Midbrain (tissue), 1 donor: ENCODE measurements around the gene GAP43.

Experiments used
- DNase-seq: peaks from one replicate; lab custom pipeline; 2025; lab: John Stamatoyannopoulos, UW

Gene GAP43, protein sequence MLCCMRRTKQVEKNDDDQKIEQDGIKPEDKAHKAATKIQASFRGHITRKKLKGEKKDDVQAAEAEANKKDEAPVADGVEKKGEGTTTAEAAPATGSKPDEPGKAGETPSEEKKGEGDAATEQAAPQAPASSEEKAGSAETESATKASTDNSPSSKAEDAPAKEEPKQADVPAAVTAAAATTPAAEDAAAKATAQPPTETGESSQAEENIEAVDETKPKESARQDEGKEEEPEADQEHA

DNA sequence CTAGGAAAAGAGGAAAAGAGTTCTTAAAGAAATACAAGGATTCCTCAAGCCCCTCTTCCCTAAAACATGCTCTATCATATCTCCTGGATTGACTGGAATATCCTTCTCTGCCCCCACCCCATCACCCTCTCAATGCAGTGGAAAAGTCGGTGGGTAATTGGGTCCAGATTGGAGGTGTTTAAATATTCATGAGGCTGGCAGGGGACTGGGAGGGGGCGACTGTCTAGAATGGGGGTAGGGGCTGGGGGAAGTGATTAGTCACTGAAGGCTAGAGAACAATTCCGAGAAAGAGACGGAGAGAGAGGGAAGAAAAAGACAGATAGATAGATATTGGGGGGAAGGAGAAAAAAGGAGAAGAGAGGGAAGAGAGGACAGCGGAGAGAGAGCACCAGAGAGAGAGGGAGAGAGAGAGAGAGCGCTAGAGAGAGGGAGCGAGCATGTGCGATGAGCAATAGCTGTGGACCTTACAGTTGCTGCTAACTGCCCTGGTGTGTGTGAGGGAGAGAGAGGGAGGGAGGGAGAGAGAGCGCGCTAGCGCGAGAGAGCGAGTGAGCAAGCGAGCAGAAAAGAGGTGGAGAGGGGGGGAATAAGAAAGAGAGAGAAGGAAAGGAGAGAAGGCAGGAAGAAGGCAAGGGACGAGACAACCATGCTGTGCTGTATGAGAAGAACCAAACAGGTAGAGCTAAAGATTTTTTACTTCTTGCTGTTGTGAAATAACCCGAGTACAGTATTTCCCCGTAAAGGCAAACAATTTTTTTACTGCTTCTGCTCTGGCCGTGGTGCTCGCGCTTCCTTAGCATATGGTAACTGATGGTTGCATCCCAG lies at the start of gene GAP43:
Gene GAP43, plus strand, starts transcription at position 467 of the 825 bp plus-strand sequence. Its CDS starts 180 bp downstream, at position 647.
- peak; percentile 35 for DNase-seq

DNA sequence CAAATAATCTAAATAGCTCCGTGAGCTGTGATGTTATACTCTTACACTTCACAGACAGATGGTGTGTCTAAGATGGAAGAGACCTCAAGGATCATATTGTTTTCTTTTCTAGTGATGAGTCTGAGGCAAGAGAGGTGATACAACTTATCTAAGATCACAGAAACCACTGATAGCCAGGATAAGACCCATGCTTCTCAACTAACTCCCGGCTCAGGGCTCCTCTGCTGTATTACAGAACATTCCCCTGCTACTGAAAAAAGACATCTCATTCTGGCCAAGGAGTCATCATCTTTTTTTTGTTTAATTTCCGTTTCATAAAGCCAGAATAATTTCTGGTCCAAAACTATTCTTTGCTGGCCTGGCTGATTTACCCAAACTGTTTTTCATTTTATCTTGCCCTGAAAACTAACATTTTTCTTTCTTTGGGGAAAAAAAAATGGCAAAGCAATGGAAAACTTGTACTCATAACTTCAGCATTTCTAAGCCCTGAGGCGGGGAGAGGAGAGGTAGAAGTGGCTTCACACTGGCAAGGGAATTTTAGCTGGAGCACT lies 46.9 kb upstream of the GAP43 start:
- no peak for DNase-seq

DNA sequence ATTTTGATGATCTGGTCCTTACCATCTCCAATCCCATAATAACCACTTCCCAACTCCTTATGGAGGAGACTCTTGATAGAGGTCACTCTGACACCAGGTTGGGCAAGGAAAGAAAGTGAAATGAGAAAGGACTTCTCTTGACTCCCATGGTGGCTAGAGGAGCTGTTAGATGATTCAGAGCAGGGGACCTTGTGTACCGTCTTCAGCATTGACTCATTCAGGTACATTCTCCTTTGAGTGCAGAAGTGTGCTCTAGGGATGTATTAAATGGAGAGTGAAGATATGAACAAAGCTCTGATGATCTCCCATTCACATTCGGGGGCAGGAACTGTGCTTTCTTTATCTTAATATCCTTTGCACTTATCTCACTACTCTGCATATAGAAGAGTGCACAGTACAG lies 46.3 kb upstream of the GAP43 start:
- DNase-seq, result no peak

DNA sequence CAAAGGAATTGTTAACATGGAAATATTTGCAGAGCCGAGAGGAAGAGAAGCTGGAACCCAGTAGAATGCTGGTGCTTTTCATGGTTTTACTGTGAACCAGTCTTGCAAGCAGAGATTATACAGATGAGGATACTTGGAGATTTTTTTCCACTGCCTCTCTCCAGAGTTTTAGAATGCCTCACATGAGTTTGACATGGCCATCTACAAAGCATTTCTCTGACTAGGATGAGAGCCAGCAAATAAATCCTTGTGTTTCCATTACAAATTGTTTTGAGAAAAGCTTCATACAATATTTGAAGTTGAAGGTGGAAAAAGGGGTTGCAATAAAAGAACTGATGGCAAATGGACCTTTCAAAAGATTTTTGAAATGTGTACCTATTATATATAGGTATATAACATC lies 45.0 kb upstream of the GAP43 start:
- DNase-seq, result no peak

DNA sequence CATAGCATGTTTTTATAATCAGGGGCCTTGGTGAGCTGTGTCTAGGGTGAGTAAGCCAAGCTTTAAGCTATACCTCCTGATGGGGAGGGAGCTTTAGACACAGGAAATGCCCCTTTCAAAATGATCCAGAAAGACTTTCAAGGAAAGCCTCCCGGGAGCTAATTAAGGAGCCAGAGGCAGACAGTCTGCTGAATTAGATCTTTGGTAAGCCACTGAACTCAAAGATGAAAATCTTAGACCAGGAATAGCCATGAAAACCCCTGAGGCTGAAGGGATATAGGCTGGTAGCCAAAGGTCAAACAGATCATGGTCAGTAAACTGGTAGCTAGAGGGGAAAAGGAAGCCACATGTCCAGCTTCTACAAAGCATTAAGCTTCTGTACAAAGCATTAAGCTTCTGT lies 42.7 kb upstream of the GAP43 start:
- DNase-seq, result no peak

DNA sequence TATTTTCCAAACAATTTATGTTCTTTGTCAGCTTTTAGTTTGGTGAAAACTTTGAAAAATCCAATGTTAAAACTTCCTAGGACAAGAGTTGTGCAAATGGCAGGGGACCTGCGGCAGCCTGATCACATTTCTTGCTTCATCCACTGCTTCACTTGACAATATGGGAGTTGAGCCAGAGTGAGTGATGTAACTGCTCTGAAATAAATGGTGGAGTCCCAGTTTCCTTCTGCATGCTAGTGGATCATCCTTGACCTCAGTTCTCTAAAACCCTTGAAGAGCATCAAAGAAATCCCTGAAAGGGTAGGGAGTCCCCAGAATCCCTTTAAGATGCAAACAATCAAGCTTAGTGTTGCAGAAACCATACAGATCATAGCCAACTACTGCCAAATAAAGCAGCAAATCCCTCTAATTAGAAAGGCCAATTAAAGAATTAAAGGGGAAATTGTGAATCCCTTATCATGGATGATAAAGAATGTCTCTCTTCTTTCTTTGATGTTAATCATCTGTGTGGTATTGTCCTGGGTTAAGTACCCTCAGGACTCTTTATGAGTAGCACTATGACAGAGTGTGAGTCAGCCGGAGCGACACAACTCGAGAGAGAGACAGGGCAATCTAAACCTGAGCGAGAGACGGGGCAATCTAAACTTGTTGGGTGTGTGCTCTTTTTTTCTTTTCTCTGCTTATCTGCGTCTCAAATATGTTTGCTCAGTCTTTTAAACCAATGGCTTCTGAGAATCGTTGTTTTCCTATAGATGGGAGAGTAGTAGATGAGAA lies 41.8 kb upstream of the GAP43 start:
- DNase-seq, result no peak

DNA sequence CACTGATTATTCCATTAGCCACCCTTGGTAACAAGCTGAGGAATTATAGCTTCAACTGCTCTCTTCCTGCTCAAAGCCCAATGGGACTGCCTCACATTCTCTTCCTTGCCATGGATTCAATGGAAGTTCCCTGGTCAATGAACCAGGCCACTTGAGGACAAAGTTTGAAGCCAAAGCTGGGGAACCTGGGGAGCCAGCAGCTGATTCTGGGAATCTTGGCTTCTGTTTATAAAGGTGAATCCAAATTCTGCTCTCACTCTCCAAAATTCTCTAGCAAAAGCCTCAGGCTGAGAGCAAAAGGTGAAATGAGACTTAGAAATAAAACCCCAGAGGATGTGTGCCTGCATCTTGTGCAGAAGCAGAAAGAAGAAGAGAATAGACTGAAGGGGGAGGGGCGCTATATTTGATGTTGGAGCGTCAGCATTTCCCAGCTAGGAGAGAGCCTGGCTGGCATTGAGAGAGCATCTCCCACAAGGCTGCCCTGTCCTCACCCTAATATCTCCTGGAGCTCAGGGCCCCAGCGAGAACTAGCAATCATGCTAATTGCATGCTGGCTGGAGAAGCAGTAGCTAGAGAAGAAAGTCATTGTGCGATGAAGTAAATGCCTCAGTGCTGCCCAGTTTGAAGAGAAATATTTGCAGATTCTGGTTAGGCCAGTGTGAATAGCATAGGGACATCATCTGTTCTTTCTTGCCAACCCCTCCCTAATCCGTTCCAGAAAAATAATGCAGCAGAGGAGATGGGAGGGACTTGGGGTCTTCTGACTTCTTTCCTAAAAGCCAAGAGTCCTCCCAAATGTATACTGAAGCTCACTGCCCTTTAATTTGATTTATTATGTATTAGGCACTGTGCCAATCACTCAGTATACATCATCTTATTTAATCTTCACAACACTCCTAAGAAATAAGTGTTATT lies 34.9 kb upstream of the GAP43 start:
- DNase-seq, result no peak

DNA sequence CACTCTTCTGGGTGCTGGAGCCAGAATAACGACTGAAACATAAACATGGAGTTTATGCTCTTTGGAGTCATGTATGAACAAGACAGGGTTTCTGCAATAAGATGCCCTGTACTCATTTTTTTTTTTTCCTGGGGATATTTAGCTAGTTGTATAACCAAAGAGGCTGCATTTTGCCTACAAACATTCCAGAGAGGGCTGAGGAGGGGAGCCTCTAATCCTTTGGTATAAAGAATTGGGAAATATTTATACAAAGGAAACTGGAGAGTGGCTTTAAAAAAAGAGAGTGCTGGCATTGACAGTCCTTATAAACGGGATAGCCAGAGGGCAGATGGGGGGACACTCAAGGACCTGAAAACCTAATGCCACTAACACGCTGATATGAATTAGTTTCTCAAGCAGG lies 32.4 kb upstream of the GAP43 start:
- no peak for DNase-seq

DNA sequence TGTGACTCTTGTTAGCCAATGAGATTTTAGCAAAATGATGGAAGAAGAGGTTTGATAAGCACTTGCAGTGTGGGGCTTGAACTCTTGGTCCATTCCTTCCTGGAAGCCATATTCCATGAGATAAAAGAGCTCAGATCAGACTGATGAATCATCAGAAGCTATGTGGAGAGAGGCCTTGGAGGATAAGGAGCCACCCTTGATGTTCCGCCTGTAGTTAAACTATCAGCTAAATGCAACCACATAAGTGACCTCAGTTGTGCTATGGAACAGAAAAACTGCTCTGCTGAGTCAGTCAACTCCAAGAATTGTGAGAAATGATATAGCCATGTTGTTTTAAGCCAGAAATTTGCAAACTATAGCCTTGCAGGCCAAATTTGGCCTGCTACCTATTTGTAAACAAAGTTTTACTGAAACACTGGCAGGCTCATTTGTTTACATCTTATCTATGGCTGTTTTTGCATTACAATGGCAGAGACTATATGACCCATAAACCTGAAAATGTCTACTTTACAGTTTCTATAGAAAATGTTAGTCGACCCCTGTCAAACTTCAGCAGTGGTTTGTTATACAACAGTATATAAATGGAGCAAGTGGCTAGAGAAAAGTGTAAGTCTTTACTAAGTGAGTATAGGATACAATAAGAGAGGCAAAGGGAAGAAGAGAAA lies 27.6 kb upstream of the GAP43 start:
- DNase-seq, result no peak

DNA sequence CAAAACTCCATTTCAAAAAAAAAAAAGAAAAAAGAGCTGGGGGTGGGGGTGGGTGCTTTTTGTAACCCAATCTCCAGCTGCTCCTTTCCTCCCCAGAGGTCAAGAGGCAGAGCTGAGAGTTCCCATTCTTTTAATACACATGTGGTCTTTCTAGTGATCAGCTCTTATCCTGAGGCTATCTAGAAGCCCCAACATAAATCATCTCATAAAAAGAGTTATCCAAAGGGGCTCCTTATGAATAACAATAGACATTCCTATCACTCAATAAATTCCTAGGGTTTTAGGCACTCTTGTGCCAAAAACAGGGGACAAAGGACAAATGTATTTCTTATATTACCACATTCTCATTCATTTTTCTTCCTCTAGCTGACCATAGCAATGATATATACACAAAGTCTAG lies 25.1 kb upstream of the GAP43 start:
- DNase-seq, result no peak

DNA sequence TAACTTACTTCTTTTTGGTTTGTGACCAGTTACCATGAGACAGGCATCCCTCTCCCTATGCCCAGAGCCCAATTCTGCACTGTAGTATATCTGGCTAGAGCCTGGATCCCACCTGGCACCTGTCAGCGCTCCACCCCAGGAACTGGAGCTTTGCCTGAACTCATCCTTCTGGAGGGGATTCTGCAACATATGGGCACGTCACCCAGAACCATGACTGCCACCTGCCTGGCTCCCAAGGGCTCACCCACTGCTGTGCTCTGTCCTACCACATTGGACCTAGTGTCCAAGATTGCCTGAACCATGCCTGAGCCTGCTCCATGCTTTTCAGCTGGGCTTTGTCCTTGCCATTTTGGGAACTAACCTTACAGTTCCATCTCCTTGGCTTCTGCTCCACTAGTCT lies 21.1 kb upstream of the GAP43 start:
- DNase-seq, result no peak

DNA sequence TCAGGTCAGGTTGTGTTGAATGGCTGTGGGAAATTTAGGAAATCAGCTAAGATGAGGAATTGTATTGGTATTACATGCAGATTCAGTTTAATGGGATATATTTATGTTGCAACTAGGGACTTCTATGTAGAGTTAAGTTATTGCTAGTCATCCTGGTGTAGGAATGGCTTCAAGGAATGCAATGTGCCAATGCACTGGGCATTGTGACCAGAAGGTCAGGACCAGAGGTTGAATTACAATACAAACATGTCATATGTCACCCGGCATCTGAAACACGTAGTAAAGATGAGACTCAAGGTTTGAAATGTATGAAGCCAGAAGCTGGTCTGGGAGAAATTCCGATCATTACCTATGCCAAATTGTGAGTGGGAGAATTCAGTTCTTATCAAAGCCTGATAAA lies 11.7 kb upstream of the GAP43 start:
- DNase-seq, result no peak

DNA sequence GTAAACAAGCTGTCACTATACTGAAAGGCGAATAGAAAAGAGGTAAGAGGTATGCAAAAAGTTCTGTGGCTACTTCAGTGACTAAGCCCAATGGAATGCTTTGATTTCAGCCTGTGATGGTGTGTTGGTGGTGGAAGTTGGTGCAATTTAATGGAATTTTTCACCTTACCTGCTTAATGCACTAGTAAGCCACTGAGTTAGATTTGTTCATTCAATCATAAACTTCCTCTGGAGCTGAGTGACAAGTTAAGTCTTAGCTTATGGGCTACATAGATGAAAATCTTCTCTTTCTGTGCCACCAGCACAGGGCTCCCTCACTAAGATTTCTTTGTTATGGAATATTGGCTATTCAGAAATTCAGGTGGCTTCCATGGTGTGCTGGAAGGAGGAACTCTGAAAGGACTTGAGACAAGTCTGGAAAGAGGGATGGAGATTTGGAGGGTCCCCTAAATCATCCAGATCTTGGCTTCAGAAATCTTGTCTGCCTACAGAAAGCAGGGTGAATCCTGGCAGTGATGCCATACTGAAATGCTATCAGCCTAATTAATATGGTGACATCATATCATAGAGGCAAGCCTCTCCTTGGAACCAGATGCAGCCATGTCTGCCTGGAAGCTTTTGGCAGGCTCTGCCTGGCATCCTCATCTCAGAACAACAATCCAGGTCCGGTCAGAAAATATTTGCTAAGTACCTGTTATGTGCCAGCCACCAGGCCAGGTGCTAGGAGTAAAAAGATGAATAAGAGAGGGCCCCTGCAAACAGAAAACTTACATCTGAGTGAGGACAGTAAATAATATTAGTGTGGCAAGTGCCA lies 8.1 kb upstream of the GAP43 start:
- DNase-seq, result no peak

DNA sequence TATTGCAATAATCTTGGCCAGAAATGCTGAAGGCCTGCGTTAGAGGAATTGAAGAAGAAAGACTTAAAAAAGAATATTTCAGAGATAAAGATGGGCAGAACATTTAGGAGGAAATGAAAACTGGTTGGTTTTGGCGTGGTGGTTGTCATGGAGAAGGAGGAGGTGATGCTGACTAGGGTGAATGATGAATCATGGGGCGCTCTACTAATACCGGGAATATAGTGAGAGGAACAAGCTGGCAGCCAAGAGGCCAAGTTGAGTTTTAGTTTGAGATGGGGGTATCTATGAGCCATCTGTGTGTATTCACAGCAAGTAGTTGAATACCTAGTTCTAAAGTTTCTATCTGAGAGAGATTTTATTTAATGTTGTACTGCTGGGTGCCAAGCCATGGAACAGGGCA lies 6.8 kb upstream of the GAP43 start:
- no peak for DNase-seq

DNA sequence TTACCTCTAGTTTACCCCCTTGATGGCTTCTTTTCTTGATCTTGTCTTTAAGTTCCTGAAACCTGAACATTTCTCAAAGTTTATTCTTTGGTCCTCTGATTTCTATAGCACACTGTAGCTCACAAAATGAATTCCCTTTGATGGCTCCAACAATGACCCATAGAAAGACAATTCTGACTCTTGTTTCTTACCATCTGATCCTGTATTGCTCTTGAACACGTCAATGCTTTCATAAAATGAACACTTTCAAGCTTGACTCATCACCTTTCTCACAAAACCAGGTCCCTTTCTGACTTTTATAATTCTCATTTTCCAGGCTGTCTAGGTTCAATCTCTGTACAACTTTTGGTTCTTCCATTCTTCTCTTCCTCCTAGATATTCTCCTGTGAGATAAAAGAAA lies 5.7 kb upstream of the GAP43 start:
- DNase-seq, result no peak

DNA sequence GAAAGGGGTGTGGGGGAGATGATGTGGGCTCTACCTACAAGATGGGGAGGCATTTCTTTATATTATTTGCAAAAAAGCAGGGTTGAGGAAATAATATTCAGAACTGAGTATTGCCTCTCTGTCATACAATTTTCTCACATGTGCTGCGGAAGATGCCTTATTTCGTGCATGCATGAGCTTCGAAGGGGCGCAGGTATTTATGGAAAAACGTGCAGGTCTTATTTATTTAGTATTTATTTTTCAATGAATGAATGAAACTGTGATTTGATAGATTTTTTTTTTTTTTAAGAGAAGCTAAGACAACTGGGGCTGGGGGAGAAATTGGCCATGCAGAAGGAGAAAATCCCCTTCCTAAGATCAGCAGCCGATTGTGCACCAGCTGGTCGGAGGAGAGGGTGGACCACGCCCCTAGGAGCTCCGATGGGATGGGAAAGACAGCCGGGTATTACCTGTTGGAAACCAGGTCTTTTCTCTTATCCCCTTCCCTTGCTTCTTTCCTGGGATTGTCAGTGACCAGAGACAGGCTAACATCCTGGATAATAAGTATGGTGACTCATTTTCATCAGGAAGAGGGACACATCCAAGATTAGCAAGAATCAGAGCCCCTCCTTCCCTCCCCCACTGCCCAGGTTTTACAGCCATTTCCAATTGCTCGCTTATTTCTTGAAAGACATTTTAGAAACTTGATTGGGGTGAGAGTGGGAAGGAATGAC lies 875 bp downstream of the GAP43 start:
- DNase-seq, result no peak

DNA sequence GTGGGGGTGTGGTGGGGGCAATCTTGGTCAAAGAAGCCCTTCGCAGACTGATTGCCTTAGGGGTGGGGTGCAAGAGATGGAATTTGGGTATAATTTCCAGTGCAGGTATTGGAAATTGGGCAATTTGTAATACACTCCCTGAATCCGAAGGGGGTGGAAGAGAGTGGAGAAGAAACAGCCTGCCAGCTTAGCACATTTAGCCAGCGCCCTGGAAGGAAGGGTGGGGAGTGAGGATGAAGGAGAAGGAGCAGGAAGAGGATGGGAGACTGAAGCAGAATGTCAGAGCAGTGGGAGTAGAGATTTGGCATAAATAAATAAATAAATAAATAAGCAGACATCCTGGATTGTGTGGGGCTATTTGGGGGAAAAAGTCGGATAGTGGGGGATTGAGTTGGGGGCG lies 1.6 kb downstream of the GAP43 start:
- no peak for DNase-seq

DNA sequence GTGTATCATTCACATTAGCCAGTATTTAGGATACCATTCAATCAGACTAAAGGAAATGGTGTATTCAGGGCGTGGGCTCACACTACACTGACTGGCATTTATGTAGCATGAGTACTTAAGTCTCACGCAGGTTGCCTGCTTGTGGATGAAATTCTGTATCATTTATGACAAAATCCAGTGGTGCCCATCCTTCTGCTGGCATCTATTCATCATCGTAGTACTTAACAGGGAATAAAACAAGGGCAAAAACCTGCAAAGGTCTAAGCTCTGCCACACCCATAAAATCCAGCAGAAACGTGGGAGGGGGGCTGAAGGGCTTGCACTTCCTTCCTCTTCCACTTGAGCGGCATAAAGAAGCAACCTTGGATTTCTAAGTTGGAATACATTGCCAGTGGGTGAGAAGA lies 2.7 kb downstream of the GAP43 start:
- no peak for DNase-seq

DNA sequence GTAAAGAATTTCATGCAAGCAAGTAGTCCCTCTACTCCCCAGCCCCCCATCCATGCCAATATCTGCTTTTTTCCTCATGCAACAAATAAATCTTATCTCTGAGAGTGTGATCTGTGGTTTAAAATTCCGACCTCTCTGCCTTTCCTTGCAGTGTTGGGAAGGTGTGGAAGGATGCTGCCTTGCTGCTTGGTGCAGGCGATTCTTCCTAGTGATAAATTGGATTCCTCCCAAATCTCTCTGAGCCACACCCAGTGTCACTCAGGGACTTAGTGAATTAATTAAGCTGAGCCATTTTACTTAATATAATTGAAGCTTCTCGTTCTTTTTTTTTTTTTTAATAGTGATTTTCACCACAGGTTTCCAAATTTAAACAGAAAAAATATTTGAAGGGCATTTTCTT lies 3.4 kb downstream of the GAP43 start:
- no peak for DNase-seq
